ENCODE measurements around the gene SIX5.

The SIX5 gene

DNA sequence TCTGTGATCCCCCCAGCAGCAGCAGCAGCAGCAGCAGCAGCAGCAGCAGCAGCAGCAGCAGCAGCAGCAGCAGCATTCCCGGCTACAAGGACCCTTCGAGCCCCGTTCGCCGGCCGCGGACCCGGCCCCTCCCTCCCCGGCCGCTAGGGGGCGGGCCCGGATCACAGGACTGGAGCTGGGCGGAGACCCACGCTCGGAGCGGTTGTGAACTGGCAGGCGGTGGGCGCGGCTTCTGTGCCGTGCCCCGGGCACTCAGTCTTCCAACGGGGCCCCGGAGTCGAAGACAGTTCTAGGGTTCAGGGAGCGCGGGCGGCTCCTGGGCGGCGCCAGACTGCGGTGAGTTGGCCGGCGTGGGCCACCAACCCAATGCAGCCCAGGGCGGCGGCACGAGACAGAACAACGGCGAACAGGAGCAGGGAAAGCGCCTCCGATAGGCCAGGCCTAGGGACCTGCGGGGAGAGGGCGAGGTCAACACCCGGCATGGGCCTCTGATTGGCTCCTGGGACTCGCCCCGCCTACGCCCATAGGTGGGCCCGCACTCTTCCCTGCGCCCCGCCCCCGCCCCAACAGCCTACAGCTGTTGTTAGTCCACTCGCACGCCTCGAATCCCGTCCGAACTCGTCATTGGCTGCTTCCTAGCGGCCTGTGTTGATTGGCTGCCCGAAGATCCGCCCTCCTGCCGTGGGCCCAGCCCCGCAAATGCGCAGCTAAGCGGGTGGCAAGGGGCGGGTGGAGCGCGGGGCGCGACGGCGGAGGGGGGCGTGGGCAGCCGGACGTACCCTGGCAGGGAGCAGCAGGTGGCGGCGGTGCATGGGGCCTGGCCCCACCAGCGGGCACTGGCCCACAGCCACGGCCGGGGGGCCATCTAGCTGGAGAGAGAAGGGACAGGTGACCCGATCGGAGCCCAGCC, 1.4 kb upstream of the SIX5 start:
- peak overlapping the region; percentile 65 to 69 for H3K27ac Mint-ChIP-seq
- peaks cover 33% of the 10 kb centered on the region for H3K4me1 Mint-ChIP-seq
- no peaks in the 10 kb centered on the region for H3K9me3 Mint-ChIP-seq
- peak; percentile 80 for ATAC-seq
- H3K4me3 Mint-ChIP-seq = peak overlapping the region; percentile 94 to 95
- peaks cover 55% of the 10 kb centered on the region for H3K27me3 Mint-ChIP-seq
- peak; percentile 90 to 92 for DNase-seq

DNA sequence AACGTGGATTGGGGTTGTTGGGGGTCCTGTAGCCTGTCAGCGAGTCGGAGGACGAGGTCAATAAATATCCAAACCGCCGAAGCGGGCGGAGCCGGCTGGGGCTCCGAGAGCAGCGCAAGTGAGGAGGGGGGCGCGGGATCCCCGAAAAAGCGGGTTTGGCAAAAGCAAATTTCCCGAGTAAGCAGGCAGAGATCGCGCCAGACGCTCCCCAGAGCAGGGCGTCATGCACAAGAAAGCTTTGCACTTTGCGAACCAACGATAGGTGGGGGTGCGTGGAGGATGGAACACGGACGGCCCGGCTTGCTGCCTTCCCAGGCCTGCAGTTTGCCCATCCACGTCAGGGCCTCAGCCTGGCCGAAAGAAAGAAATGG, 754 bp upstream of the SIX5 start:
- ATAC-seq = peak; percentile 56
- no peaks in the 10 kb centered on the region for H3K9me3 Mint-ChIP-seq
- H3K4me3 Mint-ChIP-seq = peak overlapping the region; percentile 94 to 95
- peaks cover 62% of the 10 kb centered on the region for H3K27me3 Mint-ChIP-seq
- no peak overlapping the region for H3K27ac Mint-ChIP-seq
- peaks cover 33% of the 10 kb centered on the region for H3K4me1 Mint-ChIP-seq
- DNase-seq = peak; percentile 71 to 76

DNA sequence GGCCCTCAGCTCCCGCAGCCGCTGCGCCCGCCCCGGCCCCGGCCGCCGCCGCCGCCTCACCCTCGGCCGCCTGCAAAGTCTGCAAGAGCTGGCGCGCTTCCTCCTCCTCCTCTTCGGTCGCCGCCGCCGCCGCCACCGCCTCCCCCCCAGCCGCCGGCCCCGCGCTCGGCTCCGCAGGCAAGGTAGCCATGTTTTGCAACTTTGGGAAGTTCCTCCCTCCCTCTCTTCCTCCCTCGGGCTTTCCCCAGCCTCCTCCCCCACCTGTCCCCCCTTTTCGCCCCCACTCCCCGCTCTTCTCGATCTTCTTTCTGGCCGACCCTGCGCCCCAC, 433 bp downstream of the SIX5 start:
- H3K27me3 Mint-ChIP-seq = peaks cover 73% of the 10 kb centered on the region
- peak overlapping the region; percentile 59 to 86 for H3K27ac Mint-ChIP-seq
- peak overlapping the region; percentile 94 to 95 for H3K4me3 Mint-ChIP-seq
- peaks cover 33% of the 10 kb centered on the region for H3K4me1 Mint-ChIP-seq
- no peaks in the 10 kb centered on the region for H3K9me3 Mint-ChIP-seq
- DNase-seq (peak in 1 of 2 donors; percentile 44), ATAC-seq (no peak)

DNA sequence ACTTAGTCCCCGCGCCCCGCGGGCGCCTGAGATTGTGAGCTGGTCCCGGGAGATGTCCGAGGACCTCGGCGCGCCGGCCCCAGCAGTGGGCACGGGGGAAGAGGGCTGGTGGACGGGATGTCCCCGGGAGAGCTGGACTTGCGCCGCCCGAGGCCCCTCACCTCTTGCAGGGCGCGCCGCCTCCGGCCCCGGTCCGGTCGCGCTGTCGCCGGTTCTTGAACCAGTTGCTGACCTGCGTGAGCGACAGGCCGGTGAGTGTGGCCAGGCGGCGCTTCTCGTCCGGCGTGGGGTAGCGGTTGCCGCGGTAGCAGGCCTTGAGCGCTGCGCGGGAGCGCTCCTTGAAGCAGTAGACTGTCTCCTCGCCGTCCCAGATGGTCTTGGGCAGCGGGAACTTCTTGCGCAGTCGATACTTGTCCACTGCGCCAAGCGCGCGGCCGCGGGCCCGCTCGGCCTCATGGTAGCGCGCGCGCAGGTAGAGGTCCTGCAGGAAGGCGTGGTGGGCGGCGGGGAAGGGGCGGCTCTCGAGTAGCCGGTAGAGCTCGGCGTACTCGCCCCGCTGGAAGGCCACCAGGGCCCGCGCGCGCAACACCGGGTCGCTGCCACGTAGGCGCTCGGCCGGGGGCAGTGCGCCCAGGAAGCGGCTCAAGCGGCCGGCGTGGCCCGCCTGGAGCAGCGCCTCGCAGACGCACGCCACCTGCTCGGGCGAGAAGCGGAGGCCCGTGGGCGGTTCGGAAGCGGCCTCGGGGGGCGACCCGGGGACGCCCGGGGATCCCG, 984 bp downstream of the SIX5 start:
- ATAC-seq (no peak), DNase-seq (peak; percentile 48 to 49)
- H3K4me1 Mint-ChIP-seq = peaks cover 33% of the 10 kb centered on the region
- peak overlapping the region; percentile 71 to 84 for H3K4me3 Mint-ChIP-seq
- no peaks in the 10 kb centered on the region for H3K9me3 Mint-ChIP-seq
- H3K27ac Mint-ChIP-seq = no peak overlapping the region
- peaks cover 77% of the 10 kb centered on the region for H3K27me3 Mint-ChIP-seq

DNA sequence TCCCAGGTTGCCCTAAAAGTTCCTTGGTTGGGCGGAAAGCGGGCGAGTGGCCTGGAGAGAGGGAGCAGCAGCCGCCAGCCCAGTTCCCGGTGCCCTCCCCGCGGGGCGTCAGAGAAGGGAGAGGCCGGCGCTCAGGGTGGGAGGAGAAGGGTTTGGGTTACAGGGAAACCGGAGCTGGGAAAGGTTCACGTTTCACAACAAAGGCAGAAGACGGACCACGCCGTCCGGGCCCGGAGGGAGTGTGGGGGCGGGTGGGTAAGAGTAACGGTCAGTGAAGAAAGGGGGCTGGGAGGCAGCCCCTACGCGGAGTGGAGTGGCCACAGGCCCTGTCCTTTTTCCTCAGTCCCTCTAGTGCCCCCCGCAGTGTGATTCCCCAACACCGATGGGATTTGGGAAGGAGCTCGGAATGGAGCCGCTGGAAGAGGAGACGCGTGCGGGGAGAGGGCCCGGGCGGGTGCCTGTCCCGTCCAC, 1.6 kb downstream of the SIX5 start:
- Mint-ChIP-seq H3K4me1 (peaks cover 33% of the 10 kb centered on the region), H3K27ac (no peak overlapping the region), H3K9me3 (no peaks in the 10 kb centered on the region), H3K27me3 (peaks cover 77% of the 10 kb centered on the region), H3K4me3 (peak overlapping the region; percentile 47 to 84)
- DNase-seq (no peak), ATAC-seq (no peak)

DNA sequence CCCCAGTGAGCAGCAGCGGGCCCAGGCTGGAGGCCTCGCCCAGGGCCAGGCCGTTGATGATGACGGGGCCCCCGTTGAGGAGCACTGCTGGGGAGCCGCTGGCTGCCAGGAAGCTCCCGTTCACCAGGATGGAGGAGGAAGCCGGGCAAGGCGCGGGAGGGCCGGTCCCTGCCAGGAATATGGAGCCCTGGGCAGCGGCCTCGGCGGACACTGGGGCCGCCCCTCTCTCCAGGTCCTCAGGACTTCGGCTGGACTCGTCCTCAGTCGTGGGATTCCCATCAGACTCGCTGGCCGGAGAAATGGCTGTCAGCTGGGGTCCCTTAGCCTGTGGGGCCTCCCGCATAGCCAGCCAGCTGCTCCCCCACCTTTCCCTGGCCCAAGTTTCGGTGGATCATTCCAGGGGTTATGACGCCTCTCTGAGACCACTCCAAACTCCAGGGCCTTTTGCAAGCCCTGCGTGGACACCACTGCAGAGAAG, 2.1 kb downstream of the SIX5 start:
- H3K27ac Mint-ChIP-seq = no peak overlapping the region
- DNase-seq = no peak
- no peaks in the 10 kb centered on the region for H3K9me3 Mint-ChIP-seq
- peaks cover 33% of the 10 kb centered on the region for H3K4me1 Mint-ChIP-seq
- ATAC-seq = no peak
- peak overlapping the region; percentile 47 to 84 for H3K4me3 Mint-ChIP-seq
- peaks cover 77% of the 10 kb centered on the region for H3K27me3 Mint-ChIP-seq

DNA sequence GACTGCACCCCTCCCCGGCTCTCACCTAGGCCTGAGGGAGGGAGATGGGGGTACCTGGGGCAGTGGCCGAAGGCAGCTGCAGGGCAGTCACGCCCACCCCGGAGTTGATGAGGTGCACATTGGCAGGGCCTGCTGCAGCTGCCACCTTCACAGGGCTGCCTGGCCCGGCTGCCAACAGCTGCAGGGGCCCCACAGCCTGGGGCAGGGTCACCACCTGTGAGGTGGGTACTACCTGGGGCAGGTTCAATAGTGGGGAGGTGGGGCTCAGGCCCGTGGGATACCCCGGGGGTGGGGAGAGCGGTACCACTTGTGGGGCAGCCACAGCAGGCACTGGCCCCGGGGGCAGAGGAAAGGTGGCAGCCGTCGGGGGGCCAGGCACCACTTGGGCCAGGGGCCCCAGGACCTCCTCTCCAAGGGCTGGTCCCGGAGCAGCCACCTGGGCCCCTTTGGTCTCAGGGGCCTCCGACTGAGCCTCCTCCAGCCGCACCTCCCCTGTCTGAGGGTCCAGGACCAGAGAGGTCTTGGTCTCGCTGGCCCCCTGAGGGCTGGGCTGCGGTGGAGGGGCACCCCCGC, 2.7 kb downstream of the SIX5 start:
- no peak for ATAC-seq
- H3K9me3 Mint-ChIP-seq = no peaks in the 10 kb centered on the region
- peaks cover 78% of the 10 kb centered on the region for H3K27me3 Mint-ChIP-seq

DNA sequence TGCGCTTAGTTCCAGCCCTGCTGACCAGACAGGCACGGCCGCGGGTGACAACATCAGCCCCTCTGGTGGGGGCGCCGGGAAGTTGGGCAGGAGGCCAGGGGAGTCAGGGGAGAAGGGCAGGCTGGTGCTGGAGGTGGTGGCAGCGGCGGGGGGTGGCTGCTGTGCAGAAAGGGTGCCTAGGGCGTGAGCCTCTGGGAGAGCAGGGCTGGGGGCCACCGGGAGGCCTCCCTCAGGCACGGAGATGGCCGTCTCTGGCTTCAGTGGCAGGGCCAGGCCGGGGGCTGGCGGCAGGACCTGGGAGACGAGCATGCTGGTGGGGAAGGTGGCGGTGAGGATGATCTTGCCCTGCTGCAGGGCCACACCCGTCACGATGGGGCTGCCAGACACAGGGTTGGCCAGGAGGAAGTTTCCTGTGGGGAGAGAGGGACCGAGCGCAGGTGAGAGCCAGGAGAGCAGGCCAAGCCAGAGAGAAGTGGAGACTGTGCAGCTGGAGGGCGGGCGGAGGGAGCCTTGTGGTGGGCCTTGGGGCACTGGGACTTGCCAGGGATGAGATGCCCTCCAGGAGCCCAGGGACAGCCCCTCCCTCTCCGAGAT, 3.3 kb downstream of the SIX5 start:
- ATAC-seq = no peak
- no peak for DNase-seq
- Mint-ChIP-seq H3K4me1 (peaks cover 28% of the 10 kb centered on the region), H3K27ac (peak overlapping the region in 1 of 2 donors; percentile 21), H3K27me3 (peaks cover 72% of the 10 kb centered on the region), H3K9me3 (no peaks in the 10 kb centered on the region), H3K4me3 (no peak overlapping the region)

More for the DNA sequence above, 2.7 kb downstream of the SIX5 start:
- Mint-ChIP-seq H3K27ac (no peak overlapping the region), H3K4me3 (no peak overlapping the region), H3K4me1 (peaks cover 33% of the 10 kb centered on the region)
- DNase-seq = no peak

DNA sequence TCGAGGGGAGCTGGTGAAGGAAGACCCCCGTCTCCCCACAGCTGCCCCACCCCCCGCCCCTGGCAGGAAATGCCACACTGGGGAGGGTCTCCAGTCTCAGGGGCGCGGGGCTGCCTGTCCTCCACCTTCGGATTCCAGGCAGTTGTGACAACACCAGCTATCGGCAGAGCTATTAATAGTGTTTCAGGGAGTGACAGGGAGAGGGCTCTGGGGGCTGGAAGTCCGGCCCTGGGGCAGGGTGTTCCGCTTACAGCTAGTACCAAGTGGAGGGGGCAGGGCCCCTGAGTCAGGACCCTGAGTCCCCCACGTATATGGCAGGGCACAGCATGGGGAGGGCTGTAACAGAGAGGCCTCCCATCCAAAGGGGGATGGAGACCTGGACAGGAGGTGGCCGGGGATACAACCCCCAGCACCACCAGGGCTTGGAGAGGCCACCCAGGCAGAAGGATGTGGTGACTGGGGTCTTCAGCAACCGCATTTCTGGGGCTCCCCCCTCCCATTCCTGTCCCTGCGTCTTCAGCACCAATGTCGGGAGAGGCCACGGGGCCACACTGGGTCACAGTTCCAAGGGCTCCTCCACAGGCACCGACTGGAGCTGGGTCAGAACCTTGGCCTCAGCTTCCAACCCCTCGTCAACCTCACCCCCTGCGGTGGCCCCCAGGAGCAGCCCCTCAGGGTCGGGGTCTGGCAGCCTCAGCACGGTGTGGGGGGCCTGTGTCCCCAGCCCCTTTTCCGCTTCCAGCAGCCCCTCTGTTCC, 3.9 kb downstream of the SIX5 start:
- peaks cover 21% of the 10 kb centered on the region for H3K4me1 Mint-ChIP-seq
- H3K27me3 Mint-ChIP-seq = peaks cover 65% of the 10 kb centered on the region
- no peak overlapping the region for H3K27ac Mint-ChIP-seq
- no peak for DNase-seq
- H3K4me3 Mint-ChIP-seq = no peak overlapping the region
- ATAC-seq = no peak
- H3K9me3 Mint-ChIP-seq = no peaks in the 10 kb centered on the region

DNA sequence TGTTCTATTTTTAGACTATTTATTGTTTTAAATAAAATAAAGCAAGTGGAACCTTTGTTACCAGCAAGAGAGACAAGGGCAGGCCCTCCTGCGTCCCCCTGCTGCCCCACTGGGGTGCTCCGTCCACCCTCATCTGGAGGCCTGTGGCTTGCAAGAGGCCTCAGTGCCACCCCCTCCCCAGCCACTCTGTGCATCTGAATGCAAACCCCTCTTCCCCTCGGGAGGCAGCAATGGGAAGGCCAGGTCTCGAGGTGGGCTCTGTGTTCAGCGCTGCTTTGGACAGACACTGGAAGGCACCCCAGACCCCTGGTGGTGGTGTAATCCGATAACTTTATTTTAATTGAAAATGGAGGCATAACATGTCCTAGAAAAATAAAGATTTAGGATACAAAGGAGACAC, 4.6 kb downstream of the SIX5 start:
- ATAC-seq (no peak), DNase-seq (no peak)
- no peaks in the 10 kb centered on the region for H3K9me3 Mint-ChIP-seq
- no peak overlapping the region for H3K4me3 Mint-ChIP-seq
- H3K4me1 Mint-ChIP-seq = peaks cover 15% of the 10 kb centered on the region
- peak overlapping the region in 1 of 2 donors; percentile 88 for H3K27ac Mint-ChIP-seq
- peaks cover 65% of the 10 kb centered on the region for H3K27me3 Mint-ChIP-seq

DNA sequence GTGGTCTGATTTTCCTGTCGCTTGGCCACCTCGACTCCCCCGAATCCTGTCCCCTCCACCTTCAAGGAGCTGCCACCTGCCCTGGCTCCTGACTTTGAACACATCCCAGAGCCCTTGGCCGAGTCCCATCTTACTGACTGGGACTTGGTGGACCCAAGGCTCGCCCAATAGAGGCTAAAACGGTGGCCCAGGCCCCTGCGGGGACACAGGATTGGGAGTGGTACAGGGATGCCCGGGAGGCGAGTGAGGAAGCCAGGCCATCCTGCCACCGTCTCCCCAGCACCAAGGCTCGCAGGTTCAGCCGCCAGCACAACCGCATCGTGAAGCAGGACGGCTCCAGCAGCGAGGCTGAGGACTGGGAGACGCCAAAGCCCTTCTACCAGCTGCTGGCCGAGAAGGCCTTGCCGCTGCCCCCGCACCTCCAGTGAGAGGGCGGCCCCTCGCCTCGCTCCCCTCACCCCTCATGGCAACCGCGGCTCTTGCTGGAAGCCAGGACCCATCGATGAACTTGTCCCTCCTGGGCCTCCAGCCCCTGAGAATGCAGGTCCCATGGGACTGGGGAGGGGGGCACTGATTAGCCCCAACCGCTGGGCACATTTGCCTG, 5.3 kb downstream of the SIX5 start:
- peaks cover 13% of the 10 kb centered on the region for H3K4me1 Mint-ChIP-seq
- no peak overlapping the region for H3K27ac Mint-ChIP-seq
- ATAC-seq = no peak
- H3K9me3 Mint-ChIP-seq = no peaks in the 10 kb centered on the region
- DNase-seq = no peak
- peaks cover 65% of the 10 kb centered on the region for H3K27me3 Mint-ChIP-seq
- H3K4me3 Mint-ChIP-seq = no peak overlapping the region

DNA sequence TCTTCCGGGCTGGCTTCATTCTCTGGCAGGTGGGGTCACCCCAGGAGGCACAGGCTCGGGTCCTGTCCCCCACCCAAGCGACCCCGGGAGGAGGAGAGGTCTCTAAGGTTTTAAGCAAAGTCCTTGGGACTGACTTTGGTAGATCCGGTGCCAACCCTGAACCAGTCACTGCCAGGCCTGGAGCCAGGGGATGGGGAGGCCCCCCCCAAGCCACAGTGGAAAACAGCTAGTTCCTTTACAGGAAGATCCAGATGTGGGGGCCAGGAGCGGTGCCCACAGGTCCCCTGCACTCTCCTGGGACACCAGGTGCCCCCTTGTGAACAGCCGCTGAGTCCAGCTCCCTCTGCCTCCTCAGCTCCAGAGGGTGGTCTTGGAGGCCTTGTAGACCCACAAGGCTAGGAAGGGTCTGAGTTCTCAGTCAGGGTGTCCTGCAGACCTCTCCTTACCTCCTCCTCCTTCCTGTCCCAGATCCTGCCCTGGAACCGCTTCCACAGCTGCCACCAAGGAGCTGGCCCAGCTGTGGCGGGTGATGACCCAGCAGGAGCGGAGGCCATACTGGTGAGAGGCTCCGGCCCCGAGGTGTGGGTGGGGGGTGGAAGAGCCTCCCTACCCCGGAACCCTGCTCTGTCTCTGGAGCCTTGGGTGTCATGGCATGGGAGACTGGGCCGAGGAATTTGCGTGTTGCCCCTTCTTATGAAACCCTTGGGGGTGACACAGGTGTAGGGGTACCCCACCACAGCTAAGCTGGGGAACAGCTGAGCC, 6.0 kb downstream of the SIX5 start:
- H3K27me3 Mint-ChIP-seq = peaks cover 64% of the 10 kb centered on the region
- H3K4me1 Mint-ChIP-seq = peaks cover 11% of the 10 kb centered on the region
- no peak overlapping the region for H3K4me3 Mint-ChIP-seq
- ATAC-seq (no peak), DNase-seq (no peak)
- peak overlapping the region in 1 of 2 donors; percentile 38 for H3K27ac Mint-ChIP-seq
- no peaks in the 10 kb centered on the region for H3K9me3 Mint-ChIP-seq

DNA sequence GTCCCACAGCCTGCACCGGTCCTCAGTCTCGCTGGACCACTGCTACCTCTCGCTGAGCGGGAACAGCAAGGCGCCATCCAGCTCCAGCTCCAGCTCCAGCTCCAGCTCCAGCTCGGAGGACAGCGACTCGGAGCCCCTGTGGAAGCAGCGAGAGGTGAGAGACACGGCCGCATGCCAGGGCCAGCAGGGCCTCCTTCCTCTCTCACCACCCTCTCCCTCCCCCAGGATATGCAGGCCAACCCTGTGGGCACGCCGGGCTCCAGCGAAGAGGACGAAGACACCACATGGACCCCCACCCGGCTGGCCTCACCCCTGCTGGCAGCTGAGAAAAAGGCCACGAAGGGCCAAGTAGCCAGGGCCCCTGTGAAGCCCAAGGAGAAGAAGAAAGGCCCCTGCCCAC, 7.3 kb downstream of the SIX5 start:
- Mint-ChIP-seq H3K27ac (no peak overlapping the region), H3K27me3 (peaks cover 56% of the 10 kb centered on the region), H3K4me1 (no peaks in the 10 kb centered on the region), H3K4me3 (no peak overlapping the region), H3K9me3 (no peaks in the 10 kb centered on the region)
- DNase-seq = no peak
- no peak for ATAC-seq

DNA sequence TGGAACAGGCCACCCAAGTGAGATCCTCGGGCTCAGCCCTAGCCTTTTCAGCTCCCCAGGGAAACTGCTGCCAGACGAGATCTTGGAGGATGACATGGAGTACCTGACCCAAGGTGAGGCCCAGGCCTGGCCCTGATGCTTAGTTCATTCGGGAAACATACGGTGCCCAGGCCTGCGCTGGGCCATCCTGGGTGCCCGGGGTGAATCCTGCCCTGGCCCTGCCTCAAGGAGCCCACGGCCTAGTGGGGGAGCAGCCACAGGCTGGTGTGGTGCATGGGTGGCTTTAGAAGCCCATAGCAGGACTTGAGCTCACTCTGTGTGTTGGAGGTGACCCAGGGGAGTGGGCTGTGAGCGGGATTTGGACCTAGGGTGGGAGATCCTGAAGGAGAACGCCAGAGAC, 10.1 kb downstream of the SIX5 start:
- H3K9me3 Mint-ChIP-seq = no peaks in the 10 kb centered on the region
- H3K27ac Mint-ChIP-seq = no peak overlapping the region
- DNase-seq (no peak), ATAC-seq (no peak)
- no peaks in the 10 kb centered on the region for H3K4me1 Mint-ChIP-seq
- peaks cover 33% of the 10 kb centered on the region for H3K27me3 Mint-ChIP-seq
- H3K4me3 Mint-ChIP-seq = no peak overlapping the region

Measured in stimulated activated naive CD8-positive, alpha-beta T cell treated with anti-CD3 and anti-CD28 coated beads, Interleukin-15, amount 100 ng/mL, for 72 hours (primary cell).